HepG2 (cell line): ENCODE measurements around the gene NXN. TPM values are rescaled to one million over a fixed set of nuclear protein-coding genes. Genes with fewer than 3 reads are reported as not detected.

Experiments
- ATAC-seq: fragments of 200-7000 bp; cut with Tn5 transposase; 3 replicates; pipeline ENCODE4 v1.9.1; 2020; ENCODE audit warnings: mild to moderate bottlenecking, moderate library complexity
- BruUV-seq: library from RNA; stranded (reverse); fragments of 400-500 nt; replicated peaks from 2 replicates; lab custom pipeline; 2021; lab: Mats Ljungman, UMichigan
- CTCF ChIA-PET: fragments of 300-600 bp; formaldehyde crosslinking; extraction: SDS; loops from one replicate; lab custom pipeline; 2021; ENCODE audit warnings: low total read pairs, inconsistent platforms, low intra/inter-chr PET ratio; lab: Yijun Ruan, JAX
- POLR2A ChIA-PET: fragments of 350-600 bp; sonication (Branson Sonifier 250); formaldehyde crosslinking; loops from one replicate; lab custom pipeline; 2020; ENCODE audit warnings: antibody characterized with exemption, inconsistent platforms; lab: Yijun Ruan, JAX
- DNase-seq: peaks from one replicate; pipeline ENCODE4 v3.0.0-alpha.2; 2015; ENCODE audit warnings: low spot score
- FAIRE-seq: peaks from 3 replicates; lab custom pipeline; 2011; peaks lifted over from hg19 to GRCh38; lab: Jason Lieb, UNC
- H2AFZ ChIP-seq: one replicate; pipeline ENCODE4 v1.6.1; 2011; ENCODE audit warnings: low read length, inconsistent platforms
- H3K27ac ChIP-seq: fragments of 300-600 bp; 3 replicates; pipeline ENCODE4 v1.8.0; 2011; ENCODE audit warnings: mixed run types, mild to moderate bottlenecking, mixed read lengths, low read length, inconsistent platforms; ENCODE audit not compliant: insufficient read depth; ENCODE audit errors: extremely low read length
- H3K27me3 ChIP-seq, 2 experiments: fragments of 200-600 bp in 1 of 2; 2 replicates in 1 of 2; 3 replicates in 1 of 2; pipeline versions ENCODE4 v1.6.0 to v1.8.0; 2011; ENCODE audit warnings: low read length in 2 of 2, mild to moderate bottlenecking in 2 of 2, moderate library complexity in 2 of 2, inconsistent platforms in 1 of 2; ENCODE audit not compliant: insufficient read depth in 2 of 2, control insufficient read depth in 1 of 2
- H3K36me3 ChIP-seq, 2 experiments: fragments of 200-600 bp in 1 of 2; replicated peaks in 1 of 2; 2 replicates in 1 of 2; 3 replicates in 1 of 2; pipeline versions ENCODE4 v1.5.1 to v1.8.0; 2011; ENCODE audit warnings: low read length in 2 of 2, inconsistent platforms in 1 of 2; ENCODE audit not compliant: insufficient read depth in 2 of 2, control insufficient read depth in 1 of 2
- H3K4me1 ChIP-seq: 2 replicates; pipeline ENCODE4 v1.5.1; 2012; ENCODE audit warnings: low read length, inconsistent platforms; ENCODE audit not compliant: insufficient read depth
- H3K4me2 ChIP-seq: 2 replicates; pipeline ENCODE4 v1.6.0; 2011; ENCODE audit warnings: low read depth, low read length, inconsistent platforms
- H3K4me3 ChIP-seq, 3 experiments: fragments of 200-600 bp in 1 of 3; sonication (generic), shearing (Covaris generic) in 1 of 3; replicated peaks in 1 of 3; 2 replicates each; pipeline ENCODE4 v1.5.1; 2011 to 2016; ENCODE audit warnings: low read length in 3 of 3, inconsistent platforms in 2 of 3, low read depth in 2 of 3, mild to moderate bottlenecking in 2 of 3, control low read depth in 1 of 3, mixed read lengths in 1 of 3; ENCODE audit not compliant: insufficient read depth in 1 of 3
- H3K79me2 ChIP-seq: one replicate; pipeline ENCODE4 v1.6.1; 2011; ENCODE audit warnings: low read length, inconsistent platforms; ENCODE audit not compliant: insufficient read depth
- H3K9ac ChIP-seq: 2 replicates; pipeline ENCODE4 v1.6.0; 2011; ENCODE audit warnings: mild to moderate bottlenecking, low read depth, low read length, inconsistent platforms; ENCODE audit not compliant: insufficient read depth
- H3K9me3 ChIP-seq: 2 replicates; pipeline ENCODE4 v1.5.1; 2012; ENCODE audit warnings: mild to moderate bottlenecking, low read length
- H4K20me1 ChIP-seq: 2 replicates; pipeline ENCODE4 v1.6.0; 2011; ENCODE audit warnings: inconsistent platforms, mild to moderate bottlenecking, low read length, moderate library complexity; ENCODE audit not compliant: insufficient read depth
- HNRNPUL1 ChIP-seq: fragments of 200-400 bp; formaldehyde crosslinking; IDR thresholded peaks from 2 replicates; pipeline ENCODE4 v1.6.1; 2017; ENCODE audit warnings: low read depth, mild to moderate bottlenecking, low read length, moderate library complexity
- KLF12 ChIP-seq: sonication (generic); formaldehyde crosslinking; IDR thresholded peaks from 2 replicates; pipeline ENCODE4 v1.4.0; 2020; ENCODE audit warnings: missing genetic modification reagents, borderline replicate concordance
- MAX ChIP-seq: IDR thresholded peaks from 2 replicates; pipeline ENCODE4 v1.6.1; 2012; ENCODE audit warnings: inconsistent platforms
- MBNL3 ChIP-seq: fragments of 250-450 bp; sonication (Bioruptor Pico); conservative IDR thresholded peaks from 2 replicates; pipeline ENCODE4 v1.8.0; 2022; ENCODE audit warnings: mild to moderate bottlenecking, inconsistent platforms
- MTERF4 ChIP-seq: sonication (generic); formaldehyde crosslinking; IDR thresholded peaks from 2 replicates; pipeline ENCODE4 v1.8.0; 2023; ENCODE audit warnings: mild to moderate bottlenecking, missing genetic modification reagents
- NR1H2 ChIP-seq: sonication (generic); formaldehyde crosslinking; IDR thresholded peaks from 2 replicates; pipeline ENCODE4 v1.8.1; 2022; ENCODE audit warnings: low read depth, missing genetic modification reagents, borderline replicate concordance
- NRL ChIP-seq: sonication (generic); formaldehyde crosslinking; IDR thresholded peaks from 2 replicates; pipeline ENCODE4 v1.5.0; 2020; ENCODE audit warnings: missing genetic modification reagents, mild to moderate bottlenecking, moderate library complexity, borderline replicate concordance
- PRMT3 ChIP-seq: sonication (generic); formaldehyde crosslinking; IDR thresholded peaks from 2 replicates; pipeline ENCODE4 v1.8.1; 2022; ENCODE audit warnings: low read depth, mild to moderate bottlenecking, moderate library complexity, missing genetic modification reagents, borderline replicate concordance
- RFXAP ChIP-seq: sonication (generic); formaldehyde crosslinking; IDR thresholded peaks from 2 replicates; pipeline ENCODE4 v1.4.0; 2020; ENCODE audit warnings: missing genetic modification reagents, borderline replicate concordance
- TBL1XR1 ChIP-seq: fragments of 150-350 bp; IDR thresholded peaks from 2 replicates; pipeline ENCODE4 v1.6.1; 2014; ENCODE audit warnings: borderline replicate concordance, low read length; ENCODE audit not compliant: partially characterized antibody
- WIZ ChIP-seq: sonication (generic); formaldehyde crosslinking; IDR thresholded peaks from 2 replicates; pipeline ENCODE4 v1.5.1; 2020; ENCODE audit warnings: mild to moderate bottlenecking, missing genetic modification reagents
- XRCC5 ChIP-seq: fragments of 200-400 bp; formaldehyde crosslinking; optimal IDR thresholded peaks from 2 replicates; pipeline ENCODE3; 2017; ENCODE audit warnings: mild to moderate bottlenecking, low read length
- ZFP37 ChIP-seq: sonication (generic); formaldehyde crosslinking; IDR thresholded peaks from 2 replicates; pipeline ENCODE4 v1.4.0; 2020; ENCODE audit warnings: missing genetic modification reagents, borderline replicate concordance
- WGBS: methylation state at CpG from one replicate; pipeline ENCODE4 v1.1.6; 2017; ENCODE audit warnings: low lambda C conversion rate; 5-methylcytosine and 5-hydroxymethylcytosine counted together
- in situ Hi-C: cut with HindIII; loops from 2 replicates; pipeline ENCODE4 v1.10.0; 2017; ENCODE audit warnings: low pct_unique_long_range_greater_than_20kb; ENCODE audit not compliant: extremely low pct_ligation_motif_present
- intact Hi-C: fragments of 100-400 bp; cut with micrococcal nuclease; formaldehyde crosslinking; loops from one replicate; pipeline ENCODE4 v1.10.0; 2022; ENCODE audit not compliant: unreplicated experiment
- polyA plus RNA-seq, 8 experiments: library from polyadenylated mRNA; depleted of rRNA in 3 of 8; stranded (reverse) in 7 of 8; unstranded in 1 of 8; fragments of >200 nt; fragmentation: Illumina TruSeq in 4 of 8; extraction: Trizol in 4 of 8; gene quantifications; 2 replicates each; pipeline versions ENCODE4 v1.2.1 to v1.2.3, GENCODE V29; 2011 to 2016; ENCODE audit warnings: low read depth in 4 of 8, missing spikeins in 1 of 8, mixed read lengths in 1 of 8; ENCODE audit not compliant: insufficient read depth in 1 of 8
- total RNA-seq, 5 experiments: library from RNA; depleted of rRNA; stranded (reverse); fragments of >200 nt; fragmentation: Illumina TruSeq; extraction: Trizol; gene quantifications; 2 replicates each; pipeline ENCODE4 v1.2.3, GENCODE V29; 2016; ENCODE audit warnings: low read depth in 1 of 5
- TF ChIP-seq, protein P1 (sequence below): sonication (generic); formaldehyde crosslinking; IDR thresholded peaks from 2 replicates; pipeline ENCODE4 v1.4.0; 2020; ENCODE audit warnings: missing genetic modification reagents, borderline replicate concordance
- TF ChIP-seq, protein P2 (sequence below): IDR thresholded peaks from 2 replicates; pipeline ENCODE4 v1.6.1; 2018; ENCODE audit warnings: missing genetic modification reagents

The NXN gene
- total and polyA plus RNA-seq, 2 of the 13 experiments (the other 11 are each of a cell fraction or from before 2014, with no cell fraction given), result 22.2 to 24.3 TPM

- no TSS peak for BruUV-seq
- Histone ChIP-seq H3K9ac (no peak overlapping the region), H3K79me2 (no peaks in the 10 kb centered on the region)
- 97% methylated on average over 4 of the region's 4 CpGs for WGBS
- in situ Hi-C loops, result no loop called here
- TF ChIP-seq KLF12 (CRISPR knock-in tag) (no peak), PRMT3 (no peak), MAX (no peak), RFXAP (CRISPR knock-in tag) (no peak), MTERF4 (CRISPR knock-in tag) (no peak), TBL1XR1 (no peak), XRCC5 (no peak), NRL (CRISPR knock-in tag) (no peak), NR1H2 (CRISPR knock-in tag) (no peak), MBNL3 (CRISPR knock-in tag) (no peak), WIZ (CRISPR knock-in tag) (no peak), ZFP37 (CRISPR knock-in tag) (no peak), HNRNPUL1 (no peak)
- TF ChIP-seq, protein P1, sequence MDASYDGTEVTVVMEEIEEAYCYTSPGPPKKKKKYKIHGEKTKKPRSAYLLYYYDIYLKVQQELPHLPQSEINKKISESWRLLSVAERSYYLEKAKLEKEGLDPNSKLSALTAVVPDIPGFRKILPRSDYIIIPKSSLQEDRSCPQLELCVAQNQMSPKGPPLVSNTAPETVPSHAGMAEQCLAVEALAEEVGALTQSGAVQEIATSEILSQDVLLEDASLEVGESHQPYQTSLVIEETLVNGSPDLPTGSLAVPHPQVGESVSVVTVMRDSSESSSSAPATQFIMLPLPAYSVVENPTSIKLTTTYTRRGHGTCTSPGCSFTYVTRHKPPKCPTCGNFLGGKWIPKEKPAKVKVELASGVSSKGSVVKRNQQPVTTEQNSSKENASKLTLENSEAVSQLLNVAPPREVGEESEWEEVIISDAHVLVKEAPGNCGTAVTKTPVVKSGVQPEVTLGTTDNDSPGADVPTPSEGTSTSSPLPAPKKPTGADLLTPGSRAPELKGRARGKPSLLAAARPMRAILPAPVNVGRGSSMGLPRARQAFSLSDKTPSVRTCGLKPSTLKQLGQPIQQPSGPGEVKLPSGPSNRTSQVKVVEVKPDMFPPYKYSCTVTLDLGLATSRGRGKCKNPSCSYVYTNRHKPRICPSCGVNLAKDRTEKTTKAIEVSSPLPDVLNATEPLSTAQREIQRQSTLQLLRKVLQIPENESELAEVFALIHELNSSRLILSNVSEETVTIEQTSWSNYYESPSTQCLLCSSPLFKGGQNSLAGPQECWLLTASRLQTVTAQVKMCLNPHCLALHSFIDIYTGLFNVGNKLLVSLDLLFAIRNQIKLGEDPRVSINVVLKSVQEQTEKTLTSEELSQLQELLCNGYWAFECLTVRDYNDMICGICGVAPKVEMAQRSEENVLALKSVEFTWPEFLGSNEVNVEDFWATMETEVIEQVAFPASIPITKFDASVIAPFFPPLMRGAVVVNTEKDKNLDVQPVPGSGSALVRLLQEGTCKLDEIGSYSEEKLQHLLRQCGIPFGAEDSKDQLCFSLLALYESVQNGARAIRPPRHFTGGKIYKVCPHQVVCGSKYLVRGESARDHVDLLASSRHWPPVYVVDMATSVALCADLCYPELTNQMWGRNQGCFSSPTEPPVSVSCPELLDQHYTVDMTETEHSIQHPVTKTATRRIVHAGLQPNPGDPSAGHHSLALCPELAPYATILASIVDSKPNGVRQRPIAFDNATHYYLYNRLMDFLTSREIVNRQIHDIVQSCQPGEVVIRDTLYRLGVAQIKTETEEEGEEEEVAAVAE (CRISPR knock-in tag), result no peak
- TF ChIP-seq, protein P2, sequence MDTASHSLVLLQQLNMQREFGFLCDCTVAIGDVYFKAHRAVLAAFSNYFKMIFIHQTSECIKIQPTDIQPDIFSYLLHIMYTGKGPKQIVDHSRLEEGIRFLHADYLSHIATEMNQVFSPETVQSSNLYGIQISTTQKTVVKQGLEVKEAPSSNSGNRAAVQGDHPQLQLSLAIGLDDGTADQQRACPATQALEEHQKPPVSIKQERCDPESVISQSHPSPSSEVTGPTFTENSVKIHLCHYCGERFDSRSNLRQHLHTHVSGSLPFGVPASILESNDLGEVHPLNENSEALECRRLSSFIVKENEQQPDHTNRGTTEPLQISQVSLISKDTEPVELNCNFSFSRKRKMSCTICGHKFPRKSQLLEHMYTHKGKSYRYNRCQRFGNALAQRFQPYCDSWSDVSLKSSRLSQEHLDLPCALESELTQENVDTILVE (CRISPR knock-in tag), result no peak
- TF ChIP-seq, all 625 proteins: peak for 0
- POLR2A ChIA-PET, result no interaction called here
- Histone ChIP-seq H2AFZ (no peak overlapping the region), H3K9me3 (no peaks in the 10 kb centered on the region), H3K36me3 (no peaks in the 10 kb centered on the region; a peak in 1 of 5 replicates), H4K20me1 (no peaks in the 10 kb centered on the region), H3K4me1 (peaks cover 8% of the 10 kb centered on the region), H3K4me3 (no peak overlapping the region), H3K4me2 (no peak overlapping the region), H3K27me3 (no peaks in the 10 kb centered on the region), H3K27ac (no peak overlapping the region)
- CTCF ChIA-PET, result no interaction called here
- FAIRE-seq (no peak), ATAC-seq (no peak), DNase-seq (no peak)
- intact Hi-C loops, result no loop called here
Observed at GRCh38 chr17:859824-860195, 119.8 kb downstream of the NXN start.
